Hippocampal formation (tissue), 2 donors: ENCODE results near the gene GNGT2.

Source experiments
- DNase-seq, 2 donors: peaks; one replicate each; lab custom pipeline; 2025; lab: John Stamatoyannopoulos, UW

Gene GNGT2

GRCh38 chr17:49210158-49211029 is at the start of gene GNGT2, which contains the start of gene ABI3:
Gene GNGT2, minus strand, starts transcription at chr17:49210574. Its CDS starts 3,152 bp downstream, at chr17:49207422.
Gene ABI3, plus strand, starts transcription at chr17:49210707. Its CDS starts 18 bp downstream, at chr17:49210725.
- DNase-seq: peak in 1 of 2 donors; percentile 36

GRCh38 chr17:49259663-49260010 is 49.3 kb upstream of the GNGT2 start:
- DNase-seq: no peak

- DNase-seq: no peak
These were observed 48.0 kb upstream of the GNGT2 start for GRCh38 chr17:49258394-49258793.

- no peak for DNase-seq
These were observed 44.8 kb upstream of the GNGT2 start for GRCh38 chr17:49255125-49255524.

GRCh38 chr17:49254066-49254465 is 43.7 kb upstream of the GNGT2 start:
- no peak for DNase-seq

GRCh38 chr17:49252148-49252695 is 41.8 kb upstream of the GNGT2 start:
- DNase-seq: no peak

- DNase-seq: no peak
These were observed 39.6 kb upstream of the GNGT2 start for GRCh38 chr17:49249890-49250522.

- DNase-seq: no peak
These were observed 39.0 kb upstream of the GNGT2 start for GRCh38 chr17:49249292-49249794.

- no peak for DNase-seq
These were observed 37.6 kb upstream of the GNGT2 start for GRCh38 chr17:49247944-49248343.

GRCh38 chr17:49244839-49245238 is 34.5 kb upstream of the GNGT2 start:
- no peak for DNase-seq

- DNase-seq: no peak
These were observed 32.4 kb upstream of the GNGT2 start for GRCh38 chr17:49242813-49243212.

GRCh38 chr17:49241692-49242397 is 31.5 kb upstream of the GNGT2 start:
- DNase-seq: no peak

- DNase-seq: no peak
These were observed 30.7 kb upstream of the GNGT2 start for GRCh38 chr17:49241040-49241439.

GRCh38 chr17:49240619-49241018 is 30.2 kb upstream of the GNGT2 start:
- no peak for DNase-seq

GRCh38 chr17:49239963-49240362 is 29.6 kb upstream of the GNGT2 start:
- no peak for DNase-seq

- no peak for DNase-seq
These were observed 25.5 kb upstream of the GNGT2 start for GRCh38 chr17:49235896-49236295.

- no peak for DNase-seq
These were observed 24.2 kb upstream of the GNGT2 start for GRCh38 chr17:49234509-49235080.

- DNase-seq: no peak
These were observed 21.2 kb upstream of the GNGT2 start for GRCh38 chr17:49231563-49231894.

GRCh38 chr17:49230636-49231562 is 20.5 kb upstream of the GNGT2 start, which contains the start of gene PHOSPHO1:
Gene PHOSPHO1, minus strand, starts transcription at chr17:49230787. Its CDS starts 4,096 bp downstream, at chr17:49226691.
- peak; percentile 57 to 66 for DNase-seq

- no peak for DNase-seq
These were observed 19.6 kb upstream of the GNGT2 start for GRCh38 chr17:49229805-49230600.
